Activated naive CD4-positive, alpha-beta T cell treated with anti-CD3 and anti-CD28 coated beads, Interleukin-2, amount 10 ng/mL, durations not matched to agents 7 days and 5 days (primary cell): Measurements from ENCODE around the gene AFAP1.

Experiments used
- CTCF ChIA-PET: fragments of 350-600 bp; sonication (Branson Sonifier 250); formaldehyde crosslinking; loops from one replicate; lab custom pipeline; 2021; ENCODE audit warnings: antibody characterized with exemption; lab: Charles Lee
- DNase-seq: peaks from one replicate; pipeline ENCODE4 v3.0.0-alpha.2; 2020
- H3K27ac Mint-ChIP-seq: one replicate; pipeline ENCODE4 v1.8.0; 2021; ENCODE audit warnings: mild to moderate bottlenecking, moderate library complexity, mixed read lengths
- H3K27me3 Mint-ChIP-seq: one replicate; pipeline ENCODE4 v1.8.0; 2021; ENCODE audit warnings: mild to moderate bottlenecking, mixed read lengths
- H3K36me3 Mint-ChIP-seq: one replicate; pipeline ENCODE4 v1.8.0; 2021; ENCODE audit warnings: mixed read lengths
- H3K4me1 Mint-ChIP-seq: one replicate; pipeline ENCODE4 v1.8.0; 2021; ENCODE audit warnings: mixed read lengths
- H3K4me3 Mint-ChIP-seq: one replicate; pipeline ENCODE4 v1.8.0; 2021; ENCODE audit warnings: mild to moderate bottlenecking, moderate library complexity, mixed read lengths
- H3K9me3 Mint-ChIP-seq: one replicate; pipeline ENCODE4 v1.8.0; 2021; ENCODE audit warnings: mixed read lengths

The AFAP1 gene

DNA sequence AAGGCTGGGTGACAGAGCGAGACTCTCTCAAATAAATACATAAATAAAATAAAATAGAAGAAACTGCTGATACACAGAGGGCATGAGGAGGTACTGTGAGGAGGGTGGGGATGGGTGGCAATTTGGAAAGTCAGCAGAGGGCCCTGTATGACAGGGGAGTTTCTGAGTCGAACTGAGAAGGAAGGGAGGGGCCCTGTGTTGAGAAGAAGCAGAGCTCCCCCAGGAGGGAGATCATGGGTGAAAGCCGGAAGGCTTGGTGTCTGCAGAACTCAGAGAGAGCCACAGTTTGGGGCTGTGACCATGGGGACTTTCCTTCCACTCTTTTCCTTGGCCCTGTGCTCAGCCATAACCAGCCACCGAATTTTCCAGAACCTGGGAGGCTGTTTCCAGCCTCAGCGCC, 24.8 kb upstream of the AFAP1 start:
- Mint-ChIP-seq H3K27ac (peak overlapping the region; percentile 69), H3K4me3 (no peak overlapping the region), H3K36me3 (no peaks in the 10 kb centered on the region), H3K27me3 (peaks cover 16% of the 10 kb centered on the region), H3K9me3 (no peaks in the 10 kb centered on the region), H3K4me1 (peaks cover 73% of the 10 kb centered on the region)
- CTCF ChIA-PET = interaction anchor here (0.8 to 3.4 kb wide), 7 partner anchors 9 to 161 kb away, joined by 3 to 20 read pairs (median 4); partner anchors contain the start of gene AFAP1
- peak; percentile 54 for DNase-seq

DNA sequence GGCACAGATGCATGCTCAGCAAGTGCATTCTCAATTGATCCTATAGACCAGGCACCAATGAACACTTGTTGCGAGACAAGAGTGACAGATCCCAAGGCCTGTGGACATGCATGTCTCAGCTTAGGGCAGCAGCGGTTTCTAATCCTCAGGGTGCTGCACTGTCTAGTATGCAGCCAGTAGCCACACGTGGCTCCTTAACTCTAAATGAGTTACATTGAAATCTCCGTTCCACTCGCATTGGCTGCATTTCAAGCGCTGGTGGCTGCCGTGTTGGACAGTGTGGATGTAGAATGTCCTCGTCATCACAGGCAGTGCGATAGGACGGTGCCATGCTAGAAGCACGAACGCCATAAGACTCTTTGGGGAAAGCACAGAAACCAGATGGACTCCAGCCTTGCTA, 24.0 kb upstream of the AFAP1 start:
- Mint-ChIP-seq H3K4me1 (peaks cover 69% of the 10 kb centered on the region), H3K27me3 (peaks cover 21% of the 10 kb centered on the region), H3K27ac (no peak overlapping the region), H3K36me3 (no peaks in the 10 kb centered on the region), H3K4me3 (no peak overlapping the region), H3K9me3 (no peaks in the 10 kb centered on the region)
- no peak for DNase-seq
- CTCF ChIA-PET = interaction anchor here (2.3 to 3.4 kb wide), 2 partner anchors 23 to 160 kb away, joined by 13 to 20 read pairs; no protein-coding TSS in a partner anchor

DNA sequence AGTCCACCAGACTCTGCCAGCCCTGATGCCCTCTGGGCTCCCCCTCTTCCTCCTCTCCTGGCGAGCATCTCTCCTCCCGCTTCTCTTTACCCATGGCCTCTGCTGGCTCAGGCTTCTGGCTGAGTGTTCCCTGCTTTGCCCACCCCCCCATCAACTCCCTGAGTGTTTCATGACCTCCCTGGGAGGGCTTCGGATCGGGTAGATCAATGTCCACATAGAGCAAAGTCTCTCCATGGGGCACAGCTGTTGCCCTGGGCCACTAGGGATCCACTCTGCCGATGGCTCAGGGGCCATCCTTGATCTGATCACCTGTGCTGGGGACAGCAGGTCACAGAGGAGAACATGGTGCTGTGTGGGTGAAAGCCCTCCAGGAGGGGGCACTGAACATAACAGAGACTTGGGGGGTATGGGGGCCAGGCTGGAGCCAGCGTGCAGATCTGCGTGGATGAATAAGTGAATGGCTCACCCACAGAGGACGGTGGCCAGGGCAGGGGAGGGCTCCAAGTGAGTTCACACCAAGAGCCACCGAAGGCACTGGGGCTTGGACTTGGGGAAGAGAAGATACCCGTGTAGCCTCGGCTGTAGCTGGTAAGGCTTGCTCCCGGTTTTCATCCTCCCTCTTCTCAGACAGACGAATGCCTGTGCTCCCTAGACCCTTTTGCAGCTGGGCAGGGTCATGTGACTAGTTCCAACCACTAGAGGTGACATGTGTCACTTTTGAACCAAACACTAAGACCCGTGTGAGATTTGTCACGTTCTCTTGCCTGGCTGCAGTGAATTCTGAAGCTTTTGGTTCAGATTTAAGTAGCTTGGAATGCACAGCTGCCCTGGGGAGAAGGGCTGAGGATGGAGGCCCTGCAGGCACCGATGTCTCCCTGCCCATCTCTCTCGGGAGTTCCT, 23.2 kb upstream of the AFAP1 start:
- CTCF ChIA-PET = interaction anchor here (1.0 to 3.4 kb wide), 4 partner anchors 24 to 160 kb away, joined by 3 to 20 read pairs (median 8); no protein-coding TSS in a partner anchor
- no peak for DNase-seq
- H3K36me3 Mint-ChIP-seq = no peaks in the 10 kb centered on the region
- no peak overlapping the region for H3K4me3 Mint-ChIP-seq
- H3K27ac Mint-ChIP-seq = no peak overlapping the region
- peaks cover 61% of the 10 kb centered on the region for H3K4me1 Mint-ChIP-seq
- H3K27me3 Mint-ChIP-seq = peaks cover 21% of the 10 kb centered on the region
- H3K9me3 Mint-ChIP-seq = no peaks in the 10 kb centered on the region

DNA sequence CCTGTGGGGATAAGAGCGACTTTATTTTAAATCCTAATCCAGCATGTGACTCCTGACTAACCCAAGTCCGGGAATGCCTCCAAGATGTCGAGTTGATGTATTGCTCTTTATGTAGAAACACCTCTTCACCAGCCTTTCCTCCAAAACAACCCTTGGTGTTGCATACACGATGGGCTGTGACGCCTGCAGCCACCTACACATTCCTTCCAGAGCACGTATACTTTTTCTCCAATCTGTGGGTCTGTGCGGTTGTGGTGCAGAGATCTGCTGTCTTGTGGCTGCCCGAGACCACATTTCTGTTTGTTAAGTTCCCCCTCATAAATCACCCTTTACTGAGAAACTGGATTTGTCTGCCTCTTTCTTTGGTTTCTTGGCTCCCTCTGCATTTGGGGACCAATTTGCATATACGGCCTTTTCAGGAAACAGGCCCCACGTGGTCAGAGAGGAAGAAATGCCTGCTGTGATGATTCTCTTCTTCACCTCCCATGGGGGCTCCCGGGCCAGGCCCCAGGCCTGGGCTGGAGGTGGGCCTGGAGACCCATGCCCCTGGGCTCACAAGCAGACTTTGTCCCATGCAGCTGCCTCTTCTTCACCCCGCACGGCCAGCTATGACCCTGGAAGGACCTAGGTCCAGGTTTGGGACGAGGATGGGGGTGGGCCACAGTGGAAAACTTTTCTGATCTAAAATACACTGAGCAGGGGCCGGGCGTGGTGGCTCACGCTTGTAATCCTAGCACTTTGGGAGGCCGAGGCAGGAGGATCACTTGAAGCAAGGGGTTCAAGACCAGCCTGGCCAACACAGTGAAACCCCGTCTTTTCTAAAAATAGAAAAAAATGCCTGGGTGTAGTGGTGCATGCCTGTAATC, 21.4 kb upstream of the AFAP1 start:
- Mint-ChIP-seq H3K4me3 (no peak overlapping the region), H3K9me3 (no peaks in the 10 kb centered on the region), H3K27ac (peak overlapping the region; percentile 75), H3K36me3 (no peaks in the 10 kb centered on the region), H3K27me3 (peaks cover 27% of the 10 kb centered on the region), H3K4me1 (peaks cover 53% of the 10 kb centered on the region)
- CTCF ChIA-PET = interaction anchor here (1.0 to 1.4 kb wide), 3 partner anchors 25 to 158 kb away, joined by 3 to 4 read pairs (median 3); no protein-coding TSS in a partner anchor
- DNase-seq = peak; percentile 71

DNA sequence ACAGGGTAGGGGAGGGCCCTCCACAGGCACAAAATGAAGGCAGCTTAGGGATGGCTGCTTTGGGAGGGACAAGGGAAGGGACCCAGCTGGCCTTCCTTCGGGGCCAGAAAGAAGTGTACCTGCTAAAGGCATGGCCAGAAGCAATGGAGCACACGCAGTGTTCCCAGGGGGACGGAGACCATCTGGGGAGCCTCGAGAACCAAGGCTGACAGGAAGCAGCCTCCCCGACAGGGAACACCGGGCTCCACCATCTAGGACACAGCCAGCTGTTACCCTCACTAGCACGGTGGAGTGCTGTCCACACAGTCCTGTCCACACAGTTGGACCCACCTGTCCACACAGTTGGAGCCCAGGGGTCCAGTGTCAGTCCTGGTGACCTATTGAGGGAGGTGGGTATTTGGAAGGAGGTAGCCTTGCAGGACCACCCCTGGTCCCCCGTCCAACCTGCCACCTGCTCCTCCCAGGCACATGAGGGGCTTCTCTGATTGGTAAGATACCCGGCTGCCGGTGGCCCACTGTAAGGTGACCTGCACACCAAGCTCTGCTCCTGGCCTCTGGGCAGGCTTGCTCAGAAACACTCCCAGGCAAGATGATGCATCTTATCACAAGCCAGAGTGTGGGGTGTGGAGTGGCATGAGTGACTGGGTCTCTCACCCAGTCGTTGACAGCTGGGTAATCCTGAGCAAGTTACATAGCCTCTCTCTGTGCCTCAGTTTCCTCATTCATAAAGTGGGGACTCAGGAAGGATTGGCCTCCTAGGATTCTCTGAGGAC, 20.5 kb upstream of the AFAP1 start:
- CTCF ChIA-PET = interaction anchor here (1.6 kb wide), 1 partner anchor 157 kb away, joined by 12 read pairs; no protein-coding TSS in a partner anchor
- peak overlapping the region; percentile 75 for H3K27ac Mint-ChIP-seq
- H3K4me3 Mint-ChIP-seq = no peak overlapping the region
- no peaks in the 10 kb centered on the region for H3K36me3 Mint-ChIP-seq
- H3K4me1 Mint-ChIP-seq = peaks cover 45% of the 10 kb centered on the region
- peaks cover 27% of the 10 kb centered on the region for H3K27me3 Mint-ChIP-seq
- no peak for DNase-seq
- no peaks in the 10 kb centered on the region for H3K9me3 Mint-ChIP-seq

DNA sequence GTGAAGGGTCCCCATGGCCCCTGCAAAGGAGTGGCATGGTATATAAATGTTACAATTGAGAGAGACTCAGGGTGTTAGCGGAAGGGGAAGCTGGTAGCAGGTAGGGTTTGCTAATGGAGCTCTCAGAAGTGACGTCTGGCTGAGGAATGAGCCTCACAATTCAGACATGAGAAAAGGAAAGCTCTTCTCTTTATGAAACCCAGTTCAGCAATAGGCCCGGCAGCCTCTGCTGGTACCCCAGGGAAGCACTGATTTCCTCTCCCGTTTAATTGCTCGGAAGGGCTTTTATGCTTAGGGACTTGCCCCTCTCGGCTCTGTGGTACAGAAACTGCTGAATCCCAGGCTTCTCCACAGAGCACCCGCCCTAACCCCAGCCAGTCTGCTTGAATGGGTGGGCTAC, 19.4 kb upstream of the AFAP1 start:
- H3K9me3 Mint-ChIP-seq = no peaks in the 10 kb centered on the region
- H3K27ac Mint-ChIP-seq = no peak overlapping the region
- DNase-seq = no peak
- H3K27me3 Mint-ChIP-seq = peaks cover 27% of the 10 kb centered on the region
- CTCF ChIA-PET = interaction anchor here (0.7 to 1.6 kb wide), 2 partner anchors 156 to 167 kb away, joined by 3 to 12 read pairs; no protein-coding TSS in a partner anchor
- no peak overlapping the region for H3K4me3 Mint-ChIP-seq
- no peaks in the 10 kb centered on the region for H3K36me3 Mint-ChIP-seq
- peaks cover 34% of the 10 kb centered on the region for H3K4me1 Mint-ChIP-seq

DNA sequence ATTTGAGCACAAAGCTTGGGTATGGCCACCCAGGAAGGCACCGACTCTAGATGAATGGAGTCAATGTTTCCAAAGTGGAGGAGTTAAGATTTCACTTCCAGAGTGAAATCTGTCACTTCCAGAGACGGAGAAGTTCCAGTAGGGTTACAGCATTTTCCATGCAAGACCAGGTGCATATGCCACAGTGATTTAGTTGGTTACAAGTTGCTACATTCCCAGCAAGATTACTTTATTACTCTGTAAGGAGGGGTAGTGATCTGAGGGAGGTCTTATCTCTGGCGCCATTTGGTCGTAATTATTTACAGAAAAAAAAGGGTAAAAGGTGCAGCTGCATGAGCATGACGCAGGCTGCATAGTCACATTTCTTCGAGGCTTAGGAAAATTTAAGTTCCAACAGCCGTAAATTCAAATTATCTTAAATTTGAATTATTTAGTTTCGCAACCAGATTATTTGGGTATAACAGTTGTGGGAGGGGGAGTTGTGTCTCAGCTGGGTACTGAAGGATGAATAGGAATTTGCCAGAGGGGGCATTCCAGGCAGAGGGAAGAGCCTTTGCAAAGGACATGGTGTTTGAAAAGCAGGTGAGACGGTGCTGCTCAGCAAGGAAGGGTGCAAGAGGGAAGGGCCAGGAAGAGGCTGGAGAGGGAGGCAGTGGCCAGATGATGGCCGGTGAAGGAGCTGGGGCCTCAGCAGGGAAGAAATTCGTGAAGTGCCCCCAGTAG, 17.4 kb upstream of the AFAP1 start:
- DNase-seq = no peak
- H3K4me1 Mint-ChIP-seq = peaks cover 20% of the 10 kb centered on the region
- no peaks in the 10 kb centered on the region for H3K36me3 Mint-ChIP-seq
- H3K27ac Mint-ChIP-seq = no peak overlapping the region
- H3K27me3 Mint-ChIP-seq = peaks cover 15% of the 10 kb centered on the region
- CTCF ChIA-PET = interaction anchor here (1.1 kb wide), 1 partner anchor 153 kb away, joined by 4 read pairs; no protein-coding TSS in a partner anchor
- H3K9me3 Mint-ChIP-seq = peaks cover 8% of the 10 kb centered on the region
- no peak overlapping the region for H3K4me3 Mint-ChIP-seq

DNA sequence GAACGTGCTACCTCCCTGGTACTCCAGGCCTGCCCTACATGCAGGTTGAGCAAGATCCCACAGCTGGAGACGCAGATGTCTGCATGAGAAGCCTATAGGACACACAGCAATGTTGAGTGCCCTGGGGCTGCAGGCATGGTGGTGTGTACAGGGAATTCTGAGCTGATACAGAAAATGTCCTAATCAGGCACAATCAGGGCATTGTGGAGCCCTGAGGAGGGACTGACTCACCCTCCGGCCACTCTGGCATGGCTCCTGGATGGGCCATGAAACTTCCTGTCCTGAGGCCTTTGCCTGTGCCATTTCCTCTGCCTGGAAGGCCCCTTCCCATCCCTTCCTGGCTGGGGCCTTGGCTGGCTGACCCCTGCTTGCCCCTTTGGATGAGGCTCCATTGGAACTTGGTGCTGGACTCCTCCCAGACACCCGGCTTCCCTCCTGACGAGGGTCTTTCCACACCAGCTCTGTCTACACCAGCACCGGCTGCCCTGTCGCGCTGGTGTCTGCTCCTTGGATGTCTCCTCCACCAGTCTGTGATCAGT, 16.7 kb upstream of the AFAP1 start:
- Mint-ChIP-seq H3K4me1 (peaks cover 13% of the 10 kb centered on the region), H3K9me3 (peaks cover 11% of the 10 kb centered on the region), H3K27ac (no peak overlapping the region), H3K36me3 (no peaks in the 10 kb centered on the region), H3K4me3 (no peak overlapping the region), H3K27me3 (peaks cover 15% of the 10 kb centered on the region)
- no peak for DNase-seq
- CTCF ChIA-PET = interaction anchor here (1.1 kb wide), 1 partner anchor 152 kb away, joined by 4 read pairs; no protein-coding TSS in a partner anchor

DNA sequence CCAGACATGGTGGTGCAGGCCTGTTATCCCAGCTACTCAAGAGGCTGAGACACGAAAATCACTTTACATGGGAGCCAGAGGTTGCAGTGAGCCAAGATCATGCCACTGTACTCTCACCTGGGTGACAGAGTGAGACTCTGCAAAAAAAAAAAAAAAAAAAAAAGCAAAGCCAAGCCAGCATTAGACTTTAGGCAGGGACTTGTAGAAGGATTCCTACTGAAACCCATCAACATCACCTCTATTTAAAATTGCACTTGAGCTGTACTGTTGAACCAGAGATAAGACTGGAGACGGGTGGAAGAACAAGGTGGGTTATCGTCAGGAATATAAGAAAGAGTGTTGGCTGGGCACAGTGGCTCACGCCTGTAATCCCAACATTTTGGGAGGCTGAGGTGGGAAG, 15.7 kb upstream of the AFAP1 start:
- H3K4me3 Mint-ChIP-seq = no peak overlapping the region
- CTCF ChIA-PET = no interaction called here
- H3K27me3 Mint-ChIP-seq = peaks cover 19% of the 10 kb centered on the region
- no peak overlapping the region for H3K27ac Mint-ChIP-seq
- H3K4me1 Mint-ChIP-seq = peaks cover 3% of the 10 kb centered on the region
- peaks cover 16% of the 10 kb centered on the region for H3K9me3 Mint-ChIP-seq
- H3K36me3 Mint-ChIP-seq = no peaks in the 10 kb centered on the region
- DNase-seq = no peak

DNA sequence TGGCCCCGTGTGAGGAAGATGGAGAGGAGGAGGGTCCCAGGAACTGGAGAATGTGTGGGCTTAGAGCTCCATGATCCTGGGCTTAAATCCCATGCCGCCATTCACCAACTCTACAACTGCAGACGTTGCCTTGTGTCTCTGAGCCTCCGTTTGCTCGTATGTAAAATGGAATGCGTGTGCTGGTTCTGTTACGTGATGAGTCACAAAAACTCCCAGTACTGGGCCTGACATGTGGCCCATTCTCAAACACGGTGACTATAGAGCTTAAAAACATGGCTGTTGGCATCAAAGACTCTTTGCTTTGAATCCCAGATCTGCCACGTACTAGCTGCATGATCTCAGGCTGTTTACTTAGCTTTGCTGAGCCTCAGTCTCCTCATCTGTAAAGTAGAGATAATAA, 13.0 kb upstream of the AFAP1 start:
- peaks cover 14% of the 10 kb centered on the region for H3K4me1 Mint-ChIP-seq
- H3K27ac Mint-ChIP-seq = no peak overlapping the region
- DNase-seq = no peak
- H3K9me3 Mint-ChIP-seq = peaks cover 16% of the 10 kb centered on the region
- no peaks in the 10 kb centered on the region for H3K36me3 Mint-ChIP-seq
- CTCF ChIA-PET = interaction anchor here (0.6 to 1.8 kb wide), 2 partner anchors 14 to 27 kb away, joined by 3 read pairs; no protein-coding TSS in a partner anchor
- H3K4me3 Mint-ChIP-seq = no peak overlapping the region
- peaks cover 23% of the 10 kb centered on the region for H3K27me3 Mint-ChIP-seq

DNA sequence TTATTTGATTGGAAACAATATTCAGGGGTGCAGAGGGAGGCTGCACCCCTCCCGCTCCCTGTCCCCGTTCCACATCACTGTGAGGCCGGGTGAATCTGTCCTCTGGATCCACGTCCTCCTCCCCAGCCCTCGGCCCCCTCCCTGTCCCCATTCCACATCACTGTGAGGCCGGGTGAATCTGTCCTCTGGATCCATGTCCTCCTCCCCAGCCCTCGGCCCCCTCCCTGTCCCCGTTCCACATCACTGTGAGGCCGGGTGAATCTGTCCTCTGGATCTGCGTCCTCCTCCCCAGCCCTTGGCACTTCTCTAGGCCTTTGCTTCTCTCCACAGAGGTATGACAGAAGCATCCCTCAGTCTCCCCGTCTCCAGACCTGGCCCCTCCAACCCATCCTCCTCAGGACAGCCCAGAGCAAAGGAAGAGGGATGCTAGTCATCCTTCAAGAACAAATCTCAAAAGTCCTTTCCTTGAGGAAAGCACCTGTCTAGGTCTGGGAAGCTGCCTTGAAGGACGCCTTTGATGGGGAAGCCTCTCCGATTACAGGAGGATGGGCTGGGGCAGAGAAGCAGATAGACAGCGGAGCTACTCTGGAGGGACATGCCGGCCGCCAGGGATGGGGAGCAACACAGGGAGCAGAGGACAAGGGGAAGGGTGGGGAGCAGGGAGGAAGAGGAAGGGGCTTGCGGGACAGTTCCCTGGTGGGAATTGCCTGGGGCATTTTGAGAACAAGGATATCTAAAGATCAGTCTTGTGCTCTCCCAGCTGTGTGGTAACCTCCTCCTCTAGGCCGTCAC, 10.8 kb upstream of the AFAP1 start:
- DNase-seq = no peak
- no peak overlapping the region for H3K27ac Mint-ChIP-seq
- H3K4me3 Mint-ChIP-seq = no peak overlapping the region
- CTCF ChIA-PET = interaction anchor here (1.1 kb wide), 1 partner anchor 11 kb away, joined by 3 read pairs; the partner anchor contains the start of gene AFAP1
- peaks cover 18% of the 10 kb centered on the region for H3K4me1 Mint-ChIP-seq
- peaks cover 14% of the 10 kb centered on the region for H3K27me3 Mint-ChIP-seq
- H3K36me3 Mint-ChIP-seq = no peaks in the 10 kb centered on the region
- peaks cover 16% of the 10 kb centered on the region for H3K9me3 Mint-ChIP-seq

DNA sequence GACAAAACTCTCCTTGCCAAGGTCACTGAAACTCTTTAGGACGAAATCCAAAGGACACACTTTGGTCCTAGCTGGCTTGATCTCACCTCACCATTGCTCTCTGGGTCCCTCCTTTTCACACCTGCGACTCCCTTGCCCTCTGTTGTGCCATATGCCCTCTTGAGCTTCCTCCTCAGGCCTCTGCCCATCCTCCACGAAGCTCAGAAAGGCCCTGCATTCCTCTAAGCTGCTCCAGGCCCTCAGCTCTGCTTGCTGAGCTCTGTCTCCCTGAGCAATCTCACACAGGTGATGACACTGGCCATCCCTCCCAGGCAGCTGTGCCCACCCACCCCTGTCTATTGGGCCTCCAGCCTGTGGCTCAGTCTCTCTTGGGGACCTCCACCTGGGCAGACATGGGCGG, 10.1 kb upstream of the AFAP1 start:
- CTCF ChIA-PET = interaction anchor here (1.1 kb wide), 1 partner anchor 10 kb away, joined by 3 read pairs; the partner anchor contains the start of gene AFAP1
- no peak overlapping the region for H3K27ac Mint-ChIP-seq
- H3K36me3 Mint-ChIP-seq = no peaks in the 10 kb centered on the region
- peaks cover 16% of the 10 kb centered on the region for H3K9me3 Mint-ChIP-seq
- peaks cover 14% of the 10 kb centered on the region for H3K27me3 Mint-ChIP-seq
- no peak for DNase-seq
- no peak overlapping the region for H3K4me3 Mint-ChIP-seq
- peaks cover 18% of the 10 kb centered on the region for H3K4me1 Mint-ChIP-seq
